GM12891 (cell line): ENCODE data around the gene TNNT1.

ENCODE experiments used
- PAX5 ChIP-seq: IDR thresholded peaks from 2 replicates; pipeline ENCODE4 v1.6.1; 2011; ENCODE audit warnings: low read length, moderate library complexity, mild to moderate bottlenecking; ENCODE audit not compliant: insufficient read depth, severe bottlenecking
- POLR2A ChIP-seq: IDR thresholded peaks from 2 replicates; pipeline ENCODE4 v1.6.1; 2011; ENCODE audit warnings: low read depth, low read length, control low read depth
- POLR2AphosphoS5 ChIP-seq: IDR thresholded peaks from 2 replicates; pipeline ENCODE4 v1.6.1; 2011; ENCODE audit warnings: low read depth, low read length, control low read depth
- POU2F2 ChIP-seq: IDR thresholded peaks from 2 replicates; pipeline ENCODE4 v1.6.1; 2011; ENCODE audit warnings: low read depth, mild to moderate bottlenecking, control low read depth, low read length, moderate library complexity

- TF ChIP-seq POU2F2 (0 out of 2 replicates have a peak, but pooled peaks have one; percentile 28), POLR2AphosphoS5 (no peak), POLR2A (no peak), PAX5 (no peak)
These were observed 30.0 kb upstream of the TNNT1 start for GRCh38 chr19:55178781-55179599.
